Measurements from ENCODE around the gene EFCAB6.

EFCAB6 gene

DNA sequence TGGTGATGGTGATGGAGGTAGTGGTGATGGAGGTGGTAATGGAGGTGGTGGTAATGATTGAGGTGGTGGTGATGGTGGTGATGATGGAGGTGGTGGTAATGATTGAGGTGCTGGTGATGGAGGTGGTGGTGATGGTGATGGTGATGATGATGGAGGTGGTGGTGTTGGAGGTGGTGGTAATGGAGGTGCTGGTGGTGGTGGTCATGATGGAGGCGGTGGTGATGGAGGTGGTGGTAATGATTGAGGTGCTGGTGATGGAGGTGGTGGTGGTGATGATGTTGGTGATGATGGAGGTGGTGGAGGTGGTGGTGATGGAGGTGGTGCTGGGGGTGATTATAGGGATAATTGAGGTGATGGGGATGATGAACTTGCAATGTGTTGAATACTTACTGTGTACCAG is 320.4 kb downstream of the EFCAB6 start:
- Mint-ChIP-seq H3K27me3 (ENCODE audit: low read depth) (peaks cover 11% of the 10 kb centered on the region), H3K27ac (no peak overlapping the region), H3K4me1 (no peaks in the 10 kb centered on the region), H3K9me3 (peaks cover 3% of the 10 kb centered on the region), H3K36me3 (ENCODE audit: low read depth) (no peaks in the 10 kb centered on the region), H3K4me3 (no peak overlapping the region)
- TF ChIP-seq, protein P1, sequence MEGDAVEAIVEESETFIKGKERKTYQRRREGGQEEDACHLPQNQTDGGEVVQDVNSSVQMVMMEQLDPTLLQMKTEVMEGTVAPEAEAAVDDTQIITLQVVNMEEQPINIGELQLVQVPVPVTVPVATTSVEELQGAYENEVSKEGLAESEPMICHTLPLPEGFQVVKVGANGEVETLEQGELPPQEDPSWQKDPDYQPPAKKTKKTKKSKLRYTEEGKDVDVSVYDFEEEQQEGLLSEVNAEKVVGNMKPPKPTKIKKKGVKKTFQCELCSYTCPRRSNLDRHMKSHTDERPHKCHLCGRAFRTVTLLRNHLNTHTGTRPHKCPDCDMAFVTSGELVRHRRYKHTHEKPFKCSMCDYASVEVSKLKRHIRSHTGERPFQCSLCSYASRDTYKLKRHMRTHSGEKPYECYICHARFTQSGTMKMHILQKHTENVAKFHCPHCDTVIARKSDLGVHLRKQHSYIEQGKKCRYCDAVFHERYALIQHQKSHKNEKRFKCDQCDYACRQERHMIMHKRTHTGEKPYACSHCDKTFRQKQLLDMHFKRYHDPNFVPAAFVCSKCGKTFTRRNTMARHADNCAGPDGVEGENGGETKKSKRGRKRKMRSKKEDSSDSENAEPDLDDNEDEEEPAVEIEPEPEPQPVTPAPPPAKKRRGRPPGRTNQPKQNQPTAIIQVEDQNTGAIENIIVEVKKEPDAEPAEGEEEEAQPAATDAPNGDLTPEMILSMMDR (IDR thresholded peaks at IDR 0.05; ENCODE audit: unreplicated experiment in 3 of 3) = no peak

- no peak overlapping the region for H3K27ac Mint-ChIP-seq
- peaks cover 3% of the 10 kb centered on the region for H3K9me3 Mint-ChIP-seq
- H3K4me3 Mint-ChIP-seq = no peak overlapping the region
- no peaks in the 10 kb centered on the region for H3K36me3 Mint-ChIP-seq (ENCODE audit: low read depth)
- TF ChIP-seq, protein P1 (IDR thresholded peaks at IDR 0.05; ENCODE audit: unreplicated experiment in 3 of 3) = no peak
- no peaks in the 10 kb centered on the region for H3K4me1 Mint-ChIP-seq
- peaks cover 11% of the 10 kb centered on the region for H3K27me3 Mint-ChIP-seq (ENCODE audit: low read depth)
Measured at GRCh38 chr22:43491177-43491576, 320.9 kb downstream of the EFCAB6 start.

DNA sequence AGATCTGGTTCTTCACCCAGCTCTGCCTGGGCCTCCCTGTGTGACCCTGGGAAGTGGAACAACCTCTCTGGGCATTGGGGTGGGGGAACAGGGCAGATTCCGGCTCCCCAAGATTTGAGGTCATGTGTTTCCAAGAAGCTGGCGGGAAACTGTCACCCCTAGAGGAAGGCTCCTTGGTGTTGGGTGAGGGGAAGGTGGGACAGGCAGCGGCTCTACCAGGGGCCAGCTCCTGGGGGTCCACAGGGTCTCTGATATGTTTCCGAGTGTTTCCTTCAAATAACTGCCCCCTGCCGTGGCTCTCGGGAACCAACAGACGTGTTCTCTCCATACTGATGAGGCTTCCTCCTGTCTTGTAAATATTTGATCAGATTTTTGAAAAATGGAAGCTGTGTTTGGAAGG is 321.8 kb downstream of the EFCAB6 start:
- TF ChIP-seq, protein P1 (IDR thresholded peaks at IDR 0.05; ENCODE audit: unreplicated experiment in 3 of 3) = no peak

GRCh38 chr22:43488937-43489336 is 323.2 kb downstream of the EFCAB6 start:
- Mint-ChIP-seq H3K36me3 (ENCODE audit: low read depth) (no peaks in the 10 kb centered on the region), H3K4me3 (no peak overlapping the region), H3K27ac (no peak overlapping the region), H3K27me3 (ENCODE audit: low read depth) (peaks cover 11% of the 10 kb centered on the region), H3K9me3 (peaks cover 3% of the 10 kb centered on the region), H3K4me1 (no peaks in the 10 kb centered on the region)
- TF ChIP-seq, protein P1 (IDR thresholded peaks at IDR 0.05; ENCODE audit: unreplicated experiment in 3 of 3) = no peak

More for the DNA sequence above, 321.8 kb downstream of the EFCAB6 start:
- no peaks in the 10 kb centered on the region for H3K36me3 Mint-ChIP-seq (ENCODE audit: low read depth)
- H3K4me3 Mint-ChIP-seq = no peak overlapping the region
- H3K9me3 Mint-ChIP-seq = peaks cover 3% of the 10 kb centered on the region
- H3K27ac Mint-ChIP-seq = no peak overlapping the region
- peaks cover 11% of the 10 kb centered on the region for H3K27me3 Mint-ChIP-seq (ENCODE audit: low read depth)
- H3K4me1 Mint-ChIP-seq = no peaks in the 10 kb centered on the region

DNA sequence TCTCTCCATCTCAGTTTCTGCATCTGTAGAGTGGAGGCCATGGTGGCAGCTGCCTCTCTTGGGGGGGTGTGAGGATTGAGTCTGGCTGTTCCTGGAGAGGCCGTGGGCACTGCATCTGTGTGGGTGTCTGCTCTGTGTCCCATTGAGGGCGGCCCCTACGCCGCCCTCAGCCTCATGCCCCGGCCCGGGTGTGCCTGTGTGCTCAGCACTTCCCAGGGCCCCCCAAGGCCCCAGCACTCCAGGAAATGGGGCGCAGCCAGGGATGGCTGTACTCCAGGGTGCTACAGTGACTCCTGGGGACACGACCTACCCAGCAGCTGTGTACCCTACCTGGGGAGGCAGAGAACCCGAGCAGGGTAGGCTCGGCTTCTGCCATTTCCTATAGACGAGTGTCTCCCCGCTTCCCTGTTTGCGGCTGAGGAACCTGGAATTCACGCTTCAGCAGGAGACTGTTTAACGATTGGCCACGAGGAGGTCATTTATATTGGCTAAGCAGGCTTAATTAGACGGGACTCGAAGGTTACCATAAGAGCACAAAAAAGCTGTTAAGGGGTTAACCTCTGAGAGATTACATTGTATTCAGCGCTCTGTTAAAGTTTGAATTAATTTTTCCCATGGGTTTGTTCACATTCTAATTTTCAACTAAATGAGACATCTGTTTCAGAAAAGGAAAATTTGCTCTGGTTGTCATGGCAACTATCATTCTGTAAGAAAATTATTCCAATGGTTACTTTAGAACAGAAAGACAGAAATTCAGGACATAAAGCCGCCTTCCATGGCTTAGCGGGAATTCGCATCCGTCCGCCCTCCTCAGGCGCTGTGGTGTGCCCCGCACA is 323.9 kb downstream of the EFCAB6 start:
- Mint-ChIP-seq H3K36me3 (ENCODE audit: low read depth) (no peaks in the 10 kb centered on the region), H3K27ac (no peak overlapping the region), H3K4me3 (no peak overlapping the region), H3K27me3 (ENCODE audit: low read depth) (peaks cover 11% of the 10 kb centered on the region), H3K9me3 (peaks cover 3% of the 10 kb centered on the region), H3K4me1 (no peaks in the 10 kb centered on the region)
- TF ChIP-seq, protein P1 (IDR thresholded peaks at IDR 0.05; ENCODE audit: unreplicated experiment in 3 of 3) = no peak
